Peyer's patch (tissue), 4 donors: Measurements from ENCODE around the gene CAB39L. TPM values are rescaled to one million over a fixed set of nuclear protein-coding genes. Genes with fewer than 3 reads are reported as not detected.

ENCODE experiments used
- DNase-seq, 3 donors: peaks; one replicate each; pipeline ENCODE4 v3.0.0-alpha.2; 2017 to 2019
- H3K27ac ChIP-seq, 4 donors: fragments of 200-600 bp; sonication (generic); one replicate each; pipeline ENCODE4 v1.5.1; 2016 to 2019
- H3K27me3 ChIP-seq, 2 donors: fragments of 200-600 bp; sonication (generic); one replicate each; pipeline ENCODE4 v1.5.1; 2019
- H3K36me3 ChIP-seq, 3 donors: fragments of 200-600 bp; sonication (generic); one replicate each; pipeline ENCODE4 v1.5.1; 2016 to 2019
- H3K4me1 ChIP-seq, 4 donors: fragments of 200-600 bp; sonication (generic); one replicate each; pipeline ENCODE4 v1.5.1; 2016 to 2019
- H3K4me3 ChIP-seq, 4 donors: fragments of 200-600 bp; sonication (generic); 1 replicate in 3 of 4; 2 replicates in 1 of 4; pipeline ENCODE4 v1.5.1; 2016 to 2019; ENCODE audit warnings: mild to moderate bottlenecking in 1 of 4
- H3K9me3 ChIP-seq, 4 donors: fragments of 200-600 bp; sonication (generic); one replicate each; pipeline ENCODE4 v1.5.1; 2016 to 2019; ENCODE audit warnings: mild to moderate bottlenecking in 1 of 4
- POLR2A ChIP-seq, 2 donors: fragments of 450-650 bp; IDR thresholded peaks; one replicate each; pipeline ENCODE4 v1.5.1; 2017; ENCODE audit warnings: antibody characterized with exemption in 2 of 2, mild to moderate bottlenecking in 2 of 2, moderate library complexity in 2 of 2
- total RNA-seq, 4 donors: library from RNA; depleted of rRNA; stranded (reverse); fragments of >200 nt; gene quantifications; one replicate each; pipeline ENCODE4 v1.1.0, GENCODE V29; 2016
- TF ChIP-seq, protein P1 (sequence below), 6 experiments: fragments of 450-650 bp in 4 of 6; fragments of 200-600 bp in 2 of 6; sonication (generic) in 1 of 6; IDR thresholded peaks; one replicate each; pipeline ENCODE4 v1.5.1; 2017 to 2019; ENCODE audit warnings: antibody characterized with exemption in 6 of 6, mild to moderate bottlenecking in 3 of 6, moderate library complexity in 1 of 6

CAB39L gene
- total RNA-seq, 4 donors from 2014 or later, result 8.3 to 28.9 (median 11.6) TPM

DNA sequence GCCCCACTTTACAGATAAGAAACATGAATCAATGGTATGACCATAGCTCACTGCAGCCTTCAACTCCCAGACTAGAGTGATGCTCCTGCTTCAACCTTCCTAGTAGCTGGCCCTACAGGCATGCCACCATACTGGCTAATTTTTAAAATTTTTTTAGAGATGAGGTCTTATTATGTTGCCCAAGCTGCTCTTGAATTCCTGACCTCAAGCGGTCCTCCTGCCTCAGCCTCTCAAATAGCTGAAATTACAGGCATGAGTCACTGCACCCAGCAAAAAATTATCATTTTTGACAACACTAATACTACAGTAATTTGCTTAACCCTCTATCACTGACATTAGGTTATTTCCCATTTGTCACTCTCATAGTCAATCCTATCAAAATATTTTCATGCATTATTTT, 14.7 kb downstream of the CAB39L start:
- TF ChIP-seq, protein P1, sequence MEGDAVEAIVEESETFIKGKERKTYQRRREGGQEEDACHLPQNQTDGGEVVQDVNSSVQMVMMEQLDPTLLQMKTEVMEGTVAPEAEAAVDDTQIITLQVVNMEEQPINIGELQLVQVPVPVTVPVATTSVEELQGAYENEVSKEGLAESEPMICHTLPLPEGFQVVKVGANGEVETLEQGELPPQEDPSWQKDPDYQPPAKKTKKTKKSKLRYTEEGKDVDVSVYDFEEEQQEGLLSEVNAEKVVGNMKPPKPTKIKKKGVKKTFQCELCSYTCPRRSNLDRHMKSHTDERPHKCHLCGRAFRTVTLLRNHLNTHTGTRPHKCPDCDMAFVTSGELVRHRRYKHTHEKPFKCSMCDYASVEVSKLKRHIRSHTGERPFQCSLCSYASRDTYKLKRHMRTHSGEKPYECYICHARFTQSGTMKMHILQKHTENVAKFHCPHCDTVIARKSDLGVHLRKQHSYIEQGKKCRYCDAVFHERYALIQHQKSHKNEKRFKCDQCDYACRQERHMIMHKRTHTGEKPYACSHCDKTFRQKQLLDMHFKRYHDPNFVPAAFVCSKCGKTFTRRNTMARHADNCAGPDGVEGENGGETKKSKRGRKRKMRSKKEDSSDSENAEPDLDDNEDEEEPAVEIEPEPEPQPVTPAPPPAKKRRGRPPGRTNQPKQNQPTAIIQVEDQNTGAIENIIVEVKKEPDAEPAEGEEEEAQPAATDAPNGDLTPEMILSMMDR (IDR thresholded peaks at IDR 0.05), result no peak
- no peak for TF ChIP-seq POLR2A (IDR thresholded peaks at IDR 0.05)
- Histone ChIP-seq H3K27ac (no peak overlapping the region), H3K4me3 (no peak overlapping the region), H3K27me3 (no peaks in the 10 kb centered on the region), H3K9me3 (no peaks in the 10 kb centered on the region), H3K36me3 (no peaks in the 10 kb centered on the region), H3K4me1 (no peaks in the 10 kb centered on the region)
- no peak for DNase-seq

DNA sequence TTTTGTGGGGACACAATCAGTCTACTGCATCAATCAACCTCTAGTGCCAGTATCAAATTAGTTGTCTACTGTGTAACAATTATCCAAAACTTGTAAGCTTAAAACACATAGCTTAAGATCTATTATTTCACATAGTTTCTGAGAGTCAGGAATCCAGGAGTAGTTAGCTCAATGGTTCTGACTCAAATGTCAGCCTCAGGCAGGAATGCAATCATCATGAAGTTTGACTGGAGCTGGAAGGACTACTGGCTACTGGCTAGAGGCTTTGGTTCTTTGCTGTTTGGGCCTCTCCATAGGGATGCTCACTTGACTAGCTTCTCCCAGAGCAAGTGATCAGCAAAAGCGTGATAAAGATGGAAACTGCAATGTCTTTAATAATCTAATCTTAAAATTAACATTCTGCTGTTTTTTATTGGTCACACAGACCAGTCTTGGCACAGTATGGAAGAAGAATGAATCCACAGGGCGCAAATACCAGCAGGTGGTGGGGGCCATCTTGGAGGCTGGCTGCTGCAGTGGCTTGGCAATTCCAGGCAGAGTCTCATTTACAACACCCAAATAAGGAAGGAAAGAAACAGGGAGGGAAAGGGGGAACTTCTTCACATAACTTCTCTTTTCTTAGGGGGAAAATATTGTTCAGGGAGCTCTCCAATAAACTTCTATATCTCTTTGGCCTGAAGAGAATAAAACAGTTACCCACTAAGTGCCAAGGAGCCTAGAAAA, 15.7 kb downstream of the CAB39L start:
- H3K36me3 ChIP-seq, result no peaks in the 10 kb centered on the region
- no peaks in the 10 kb centered on the region for H3K9me3 ChIP-seq
- no peaks in the 10 kb centered on the region for H3K4me1 ChIP-seq
- no peak for TF ChIP-seq POLR2A (IDR thresholded peaks at IDR 0.05)
- TF ChIP-seq, protein P1 (IDR thresholded peaks at IDR 0.05), result no peak
- no peak overlapping the region for H3K27ac ChIP-seq
- no peaks in the 10 kb centered on the region for H3K27me3 ChIP-seq
- H3K4me3 ChIP-seq, result no peak overlapping the region
- no peak for DNase-seq

DNA sequence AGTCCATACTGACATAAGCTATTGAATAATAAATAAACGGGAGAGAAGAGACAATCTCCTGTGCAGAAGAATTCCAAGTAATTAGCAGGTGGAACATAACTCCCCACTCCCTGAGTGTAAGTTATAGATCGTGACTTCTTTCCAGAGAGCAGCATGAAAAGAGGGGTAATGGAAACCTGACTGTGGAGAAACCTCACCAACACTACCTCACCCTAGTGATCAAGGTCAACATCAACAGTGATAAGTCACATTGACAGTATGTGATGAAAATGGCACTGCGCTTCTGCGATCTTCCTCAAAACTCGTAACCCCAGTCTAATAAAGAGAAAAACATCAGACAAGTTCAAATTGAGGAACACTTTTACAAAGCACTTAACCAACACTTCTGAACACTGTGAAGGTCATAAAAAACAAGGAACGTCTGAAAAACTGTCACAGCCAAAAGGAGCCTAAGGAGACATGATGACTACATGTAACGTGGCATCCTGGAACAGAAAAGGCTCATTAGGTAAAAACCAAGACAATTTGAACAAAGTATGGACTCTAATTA, 19.8 kb downstream of the CAB39L start:
- no peak overlapping the region for H3K27ac ChIP-seq
- no peaks in the 10 kb centered on the region for H3K9me3 ChIP-seq
- no peak overlapping the region for H3K4me3 ChIP-seq
- no peaks in the 10 kb centered on the region for H3K27me3 ChIP-seq
- no peaks in the 10 kb centered on the region for H3K4me1 ChIP-seq
- H3K36me3 ChIP-seq, result no peaks in the 10 kb centered on the region
- TF ChIP-seq, protein P1 (IDR thresholded peaks at IDR 0.05), result no peak
- no peak for TF ChIP-seq POLR2A (IDR thresholded peaks at IDR 0.05)
- DNase-seq, result no peak

DNA sequence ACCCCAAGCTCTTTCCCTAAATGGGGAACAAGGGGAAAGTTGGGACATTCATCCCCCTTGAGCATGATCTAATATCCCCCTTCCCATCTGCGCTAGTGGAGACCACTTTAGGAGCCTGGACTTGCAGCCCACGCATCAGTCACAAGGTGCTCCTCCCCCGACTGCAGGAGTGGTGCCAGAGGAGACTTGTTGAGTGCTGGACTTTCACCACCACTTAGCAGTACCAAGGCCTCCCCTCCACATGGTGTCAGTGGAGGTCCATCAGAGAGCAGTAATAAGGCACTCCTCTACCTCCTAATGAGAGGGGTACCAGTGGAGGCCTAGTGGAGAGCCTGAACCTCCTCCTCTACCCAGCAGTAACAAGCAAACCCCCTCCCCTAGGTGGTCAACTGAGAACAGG, 22.5 kb downstream of the CAB39L start:
- Histone ChIP-seq H3K4me3 (no peak overlapping the region), H3K27me3 (no peaks in the 10 kb centered on the region), H3K9me3 (no peaks in the 10 kb centered on the region), H3K36me3 (no peaks in the 10 kb centered on the region), H3K27ac (no peak overlapping the region), H3K4me1 (no peaks in the 10 kb centered on the region)
- DNase-seq, result no peak
- TF ChIP-seq POLR2A (IDR thresholded peaks at IDR 0.05), result no peak
- TF ChIP-seq, protein P1 (IDR thresholded peaks at IDR 0.05), result peak in 4 of 6 experiments; percentile 11 to 25 (median 22)

DNA sequence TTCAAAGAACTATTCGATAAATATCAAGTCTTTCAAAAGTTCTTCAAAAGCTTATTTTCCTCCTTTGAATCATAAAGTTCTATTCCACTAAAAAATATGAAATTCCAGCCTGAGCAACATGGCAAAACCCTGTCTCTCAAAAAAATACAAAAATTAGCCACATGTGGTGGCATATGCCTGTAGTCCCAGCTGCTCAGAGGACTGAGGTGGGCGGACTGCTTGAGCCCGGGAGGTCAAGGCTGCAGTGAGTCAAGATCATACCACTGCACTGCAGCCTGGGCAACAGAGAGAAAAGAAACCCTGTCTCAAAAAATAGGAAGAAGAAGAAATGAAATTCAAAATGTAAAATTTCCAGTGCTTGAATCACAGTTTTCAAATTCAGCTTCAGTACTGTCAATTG, 24.6 kb downstream of the CAB39L start:
- no peaks in the 10 kb centered on the region for H3K27me3 ChIP-seq
- no peak for TF ChIP-seq POLR2A (IDR thresholded peaks at IDR 0.05)
- TF ChIP-seq, protein P1 (IDR thresholded peaks at IDR 0.05), result no peak
- no peak overlapping the region for H3K27ac ChIP-seq
- no peak for DNase-seq
- H3K4me3 ChIP-seq, result no peak overlapping the region
- no peaks in the 10 kb centered on the region for H3K36me3 ChIP-seq
- no peaks in the 10 kb centered on the region for H3K9me3 ChIP-seq
- H3K4me1 ChIP-seq, result no peaks in the 10 kb centered on the region
